AG04450 (cell line): Measurements from ENCODE around the gene PLA2G6. TPM values are rescaled to one million over a fixed set of nuclear protein-coding genes. Genes with fewer than 3 reads are reported as not detected.

ENCODE experiments used
- CTCF ChIA-PET: fragments of 300-600, 350-600 bp; formaldehyde crosslinking; extraction: SDS; loops from one replicate; lab custom pipeline; 2022; ENCODE audit warnings: antibody characterized with exemption, inconsistent platforms; lab: Charles Lee
- POLR2A ChIA-PET: fragments of 350-600 bp; formaldehyde crosslinking; extraction: SDS; loops from one replicate; lab custom pipeline; 2021; ENCODE audit warnings: antibody characterized with exemption, inconsistent platforms; lab: Yijun Ruan, JAX
- DNase-seq: peaks from one replicate; pipeline ENCODE4 v3.0.0-alpha.2; 2011; ENCODE audit warnings: low read depth, low spot score
- H3K27ac ChIP-seq: one replicate; pipeline ENCODE4 v1.5.1; 2012; ENCODE audit warnings: low read depth, low read length, control low read depth
- H3K27me3 ChIP-seq: one replicate; pipeline ENCODE4 v1.6.0; 2012; ENCODE audit warnings: low read length; ENCODE audit not compliant: control insufficient read depth, insufficient read depth
- H3K4me3 ChIP-seq: 2 replicates; pipeline ENCODE4 v1.5.1; 2011; ENCODE audit warnings: mild to moderate bottlenecking, low read depth, low read length, control low read depth
- H3K9me3 ChIP-seq: 2 replicates; pipeline ENCODE4 v1.5.1; 2012; ENCODE audit warnings: low read length; ENCODE audit not compliant: control insufficient read depth, insufficient read depth
- polyA plus RNA-seq: library from polyadenylated mRNA; depleted of rRNA; stranded (reverse); fragments of >200 nt; gene quantifications from 2 replicates; pipeline ENCODE4 v1.2.3, GENCODE V29; 2011
- TF ChIP-seq, protein P1 (sequence below): IDR thresholded peaks from 2 replicates; pipeline ENCODE4 v1.5.1; 2011; ENCODE audit warnings: low read depth, low read length, control low read depth, inconsistent platforms

PLA2G6 gene
- polyA plus RNA-seq, 1 experiment = 5.0 TPM

DNA sequence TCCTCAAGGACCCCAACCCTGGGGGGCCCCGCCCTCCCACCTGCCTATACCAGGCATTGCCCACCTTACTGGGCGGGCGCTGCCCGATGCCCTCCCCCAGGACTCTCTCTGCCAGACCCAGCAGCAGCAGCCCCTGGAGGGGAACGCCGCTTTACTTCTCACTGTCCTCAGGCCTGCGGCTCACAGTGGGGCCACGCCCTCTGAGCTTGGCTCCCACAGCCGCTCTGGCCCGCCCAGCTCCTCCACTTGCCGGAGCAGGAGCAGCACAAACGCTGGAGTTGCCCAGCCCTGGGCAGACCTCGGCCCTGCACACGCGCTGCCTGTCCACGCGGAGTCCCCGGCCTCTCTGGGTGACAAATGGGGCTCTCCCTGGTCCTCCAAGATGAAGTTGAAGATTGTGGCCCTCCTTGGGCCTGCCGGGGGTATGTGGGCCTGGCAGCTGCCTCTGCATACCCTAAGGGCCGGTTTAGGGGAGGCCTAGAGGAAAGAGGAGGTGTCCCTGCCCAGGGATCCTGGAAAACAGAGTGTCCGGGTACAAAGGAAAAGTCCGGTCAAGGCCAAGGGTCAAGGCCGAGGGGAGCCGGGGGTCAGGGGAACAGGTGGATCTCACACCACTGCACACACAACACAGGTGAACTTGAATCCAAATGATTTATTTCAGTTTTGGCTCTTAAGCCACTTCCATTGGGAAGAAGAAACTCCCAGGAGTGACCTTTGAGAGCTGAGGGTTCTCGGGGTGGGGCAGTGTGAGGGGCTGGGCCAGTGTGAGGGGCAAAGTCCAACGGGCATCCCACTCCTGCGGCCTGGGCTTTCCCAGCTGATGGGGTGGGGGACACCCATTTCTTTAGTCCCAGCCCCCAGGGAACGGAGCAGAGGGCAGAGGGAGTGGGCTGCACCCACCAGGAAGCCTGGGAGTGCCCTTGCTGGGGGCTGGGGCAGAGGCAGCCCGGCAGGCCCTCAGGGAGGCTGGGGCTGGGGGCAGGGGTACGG lies 70.5 kb downstream of the PLA2G6 start:
- no peak for DNase-seq
- ChIA-PET POLR2A (no interaction called here), CTCF (interaction anchor here (1.2 kb wide), 1 partner anchor 11 kb away, joined by 5 read pairs; no protein-coding TSS in a partner anchor)
- TF ChIP-seq, protein P1, sequence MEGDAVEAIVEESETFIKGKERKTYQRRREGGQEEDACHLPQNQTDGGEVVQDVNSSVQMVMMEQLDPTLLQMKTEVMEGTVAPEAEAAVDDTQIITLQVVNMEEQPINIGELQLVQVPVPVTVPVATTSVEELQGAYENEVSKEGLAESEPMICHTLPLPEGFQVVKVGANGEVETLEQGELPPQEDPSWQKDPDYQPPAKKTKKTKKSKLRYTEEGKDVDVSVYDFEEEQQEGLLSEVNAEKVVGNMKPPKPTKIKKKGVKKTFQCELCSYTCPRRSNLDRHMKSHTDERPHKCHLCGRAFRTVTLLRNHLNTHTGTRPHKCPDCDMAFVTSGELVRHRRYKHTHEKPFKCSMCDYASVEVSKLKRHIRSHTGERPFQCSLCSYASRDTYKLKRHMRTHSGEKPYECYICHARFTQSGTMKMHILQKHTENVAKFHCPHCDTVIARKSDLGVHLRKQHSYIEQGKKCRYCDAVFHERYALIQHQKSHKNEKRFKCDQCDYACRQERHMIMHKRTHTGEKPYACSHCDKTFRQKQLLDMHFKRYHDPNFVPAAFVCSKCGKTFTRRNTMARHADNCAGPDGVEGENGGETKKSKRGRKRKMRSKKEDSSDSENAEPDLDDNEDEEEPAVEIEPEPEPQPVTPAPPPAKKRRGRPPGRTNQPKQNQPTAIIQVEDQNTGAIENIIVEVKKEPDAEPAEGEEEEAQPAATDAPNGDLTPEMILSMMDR = no peak
- Histone ChIP-seq H3K27ac (no peak overlapping the region), H3K27me3 (peaks cover 2% of the 10 kb centered on the region), H3K4me3 (no peak overlapping the region), H3K9me3 (no peaks in the 10 kb centered on the region; the same call in 1 of the 2 replicates)

DNA sequence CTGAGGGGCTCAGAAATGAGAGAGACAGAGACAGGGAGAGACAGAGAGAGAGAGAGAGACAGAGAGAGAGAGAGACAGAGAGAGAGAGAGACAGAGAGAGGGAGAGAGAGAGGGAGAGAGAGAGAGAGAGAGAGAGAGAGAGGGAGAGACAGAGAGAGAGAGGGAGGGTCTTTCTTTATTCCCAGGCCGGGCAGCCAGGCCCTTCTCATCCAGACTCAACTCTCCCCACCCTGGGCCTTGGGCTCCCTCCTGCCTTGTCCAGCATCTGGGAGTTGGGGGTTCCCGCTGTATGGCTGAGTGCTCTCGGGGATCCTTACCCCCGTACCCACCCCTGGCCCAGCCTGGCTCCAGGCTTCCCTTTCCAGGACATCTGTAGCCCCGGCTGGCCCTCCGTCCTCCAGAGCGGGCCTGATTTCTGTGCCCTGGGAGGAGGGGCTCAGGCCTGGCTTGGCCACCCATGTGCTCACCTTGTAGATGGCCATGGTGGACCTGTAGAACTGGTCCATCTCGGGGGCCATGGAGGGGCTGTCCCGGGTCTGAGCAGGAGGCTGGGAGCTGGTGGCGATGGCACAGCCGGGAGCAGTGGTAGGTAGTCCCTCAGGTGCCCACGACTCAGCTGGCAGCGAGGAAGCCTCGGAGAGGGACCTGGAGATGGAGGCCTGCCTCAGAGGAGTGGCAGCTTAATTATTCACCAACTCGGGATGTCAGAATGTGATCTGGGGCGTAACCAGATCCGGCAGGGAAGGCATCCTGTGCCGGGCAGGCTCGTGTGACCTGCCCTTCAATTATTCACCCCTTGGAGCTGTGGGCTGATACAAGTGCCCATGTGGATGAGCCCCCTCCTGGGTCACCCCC lies 71.4 kb downstream of the PLA2G6 start, which contains the start of gene BAIAP2L2:
BAIAP2L2 (minus strand) TSS at position 677 of the 855 bp plus-strand sequence; CDS start at position 518, 159 bp downstream.
- H3K9me3 ChIP-seq = no peaks in the 10 kb centered on the region; the same call in 1 of the 2 replicates
- DNase-seq = no peak
- no peak within 1 kb of the TSS for H3K27ac ChIP-seq
- CTCF ChIA-PET = interaction anchor here (0.9 to 1.2 kb wide), 2 partner anchors 9 to 10 kb away, joined by 5 to 6 read pairs; no protein-coding TSS in a partner anchor
- H3K27me3 ChIP-seq = peaks cover 2% of the 10 kb centered on the region
- TF ChIP-seq, protein P1 = no peak
- POLR2A ChIA-PET = no interaction called here
- H3K4me3 ChIP-seq = no peak within 1 kb of the TSS

DNA sequence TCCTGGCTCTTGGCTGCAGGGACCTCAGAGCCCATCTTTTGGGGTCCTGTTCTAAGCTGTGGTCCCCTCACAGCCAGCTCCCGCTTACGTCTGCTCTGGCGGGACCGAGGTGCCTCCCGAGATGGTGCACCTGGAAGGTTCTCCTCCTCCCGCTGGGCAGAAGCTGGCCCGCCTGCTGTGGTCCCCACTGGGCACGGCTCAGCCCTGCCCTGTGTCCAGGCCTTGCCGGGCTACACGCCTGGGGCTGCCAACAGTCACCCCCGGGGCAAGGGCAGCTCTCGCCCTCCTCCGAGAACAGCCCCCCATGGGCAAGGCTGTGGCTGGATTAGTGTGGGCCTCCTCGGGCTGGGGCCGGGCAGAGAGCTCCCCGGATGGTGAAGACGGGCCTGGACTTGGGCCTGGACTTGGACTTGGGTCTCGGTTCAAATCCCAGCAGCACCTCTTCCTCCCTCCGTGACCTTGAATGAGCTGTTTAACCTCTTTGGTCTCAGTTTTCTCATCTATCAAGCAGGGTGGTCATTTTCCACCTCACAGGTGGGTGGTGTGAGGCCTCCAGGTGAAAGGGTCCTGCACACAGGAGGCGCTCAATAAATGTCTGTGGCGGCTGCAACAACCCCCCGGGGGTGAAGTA lies 72.1 kb downstream of the PLA2G6 start:
- Histone ChIP-seq H3K27ac (no peak overlapping the region), H3K9me3 (no peaks in the 10 kb centered on the region; the same call in 1 of the 2 replicates), H3K4me3 (no peak overlapping the region), H3K27me3 (peaks cover 2% of the 10 kb centered on the region)
- DNase-seq = no peak
- POLR2A ChIA-PET = interaction anchor here (0.6 kb wide), 1 partner anchor 231 kb away, joined by 6 read pairs; no protein-coding TSS in a partner anchor
- CTCF ChIA-PET = interaction anchor here (0.9 kb wide), 1 partner anchor 9 kb away, joined by 6 read pairs; no protein-coding TSS in a partner anchor
- TF ChIP-seq, protein P1 = no peak

DNA sequence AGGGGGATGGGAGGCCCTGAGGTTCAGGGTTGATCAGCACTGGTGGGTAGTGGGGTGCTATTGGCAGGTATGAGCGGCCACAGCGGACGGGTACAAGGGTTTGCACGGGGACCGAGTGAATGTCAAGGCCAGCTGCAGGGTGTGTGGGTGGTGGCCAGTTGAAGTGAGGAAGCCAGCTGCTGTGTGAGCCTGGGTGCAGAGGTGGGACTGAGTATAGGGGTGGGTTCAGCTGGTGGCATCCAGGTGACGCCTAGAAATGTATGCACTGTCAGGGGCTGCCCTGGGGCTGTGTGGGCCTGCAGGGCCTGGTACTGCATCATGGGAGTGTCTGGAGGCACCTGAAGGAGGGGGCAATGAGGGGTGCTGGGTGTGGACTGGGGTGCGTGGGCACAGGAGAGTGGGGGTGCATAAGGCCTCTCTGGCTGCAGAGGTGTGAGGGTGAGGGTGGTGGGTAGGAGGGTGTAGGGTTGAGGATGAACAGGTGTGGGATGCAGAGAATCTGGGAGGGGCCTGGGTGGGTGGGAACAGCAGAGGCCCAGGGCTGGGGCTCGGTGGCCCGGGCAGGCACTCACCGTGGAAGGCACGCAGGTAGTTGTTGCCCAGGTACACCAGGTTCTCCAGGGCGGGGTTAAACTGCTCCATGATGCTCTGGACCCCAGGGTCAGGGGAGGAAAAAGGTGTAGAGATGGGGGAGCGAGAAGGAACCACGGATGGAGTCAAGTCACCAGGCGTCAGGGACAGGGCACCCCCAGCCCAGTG lies 72.9 kb downstream of the PLA2G6 start:
- TF ChIP-seq, protein P1 = no peak
- H3K27ac ChIP-seq = no peak overlapping the region
- CTCF ChIA-PET = interaction anchor here (1.4 kb wide), 1 partner anchor 244 kb away, joined by 3 read pairs; no protein-coding TSS in a partner anchor
- no peak for DNase-seq
- peaks cover 6% of the 10 kb centered on the region for H3K27me3 ChIP-seq
- POLR2A ChIA-PET = no interaction called here
- H3K4me3 ChIP-seq = no peak overlapping the region
- H3K9me3 ChIP-seq = no peaks in the 10 kb centered on the region; the same call in 1 of the 2 replicates
